IPS DF 6.9 (cell line): ENCODE results near the gene RXRA.
A peak's percentile ranks its signal among the peaks of the same experiment; 100 is the strongest.

Source experiments
- DNase-seq: peaks from one replicate; pipeline ENCODE4 v3.0.0-alpha.2; 2013; ENCODE audit warnings: low read depth, low spot score
- H3K27ac ChIP-seq: one replicate; pipeline ENCODE4 v1.5.1; 2013; ENCODE audit warnings: low read length, control low read depth
- H3K27me3 ChIP-seq: 2 replicates; pipeline ENCODE4 v1.6.1; 2013; ENCODE audit warnings: mild to moderate bottlenecking, low read length; ENCODE audit not compliant: control insufficient read depth, insufficient read depth
- H3K36me3 ChIP-seq: 2 replicates; pipeline ENCODE4 v1.6.1; 2013; ENCODE audit warnings: low read length; ENCODE audit not compliant: control insufficient read depth, insufficient read depth
- H3K4me1 ChIP-seq: 2 replicates; pipeline ENCODE4 v1.6.1; 2013; ENCODE audit warnings: low read length; ENCODE audit not compliant: control insufficient read depth, insufficient read depth
- H3K4me3 ChIP-seq: 2 replicates; pipeline ENCODE4 v1.5.1; 2013; ENCODE audit warnings: mild to moderate bottlenecking, low read length
- H3K9me3 ChIP-seq: 2 replicates; pipeline ENCODE4 v1.6.1; 2013; ENCODE audit warnings: low read length, inconsistent platforms; ENCODE audit not compliant: control insufficient read depth, insufficient read depth
- WGBS: extraction: QIAGEN DNeasy Blood & Tissue Kit; methylation state at CpG from one replicate; pipeline ENCODE4 v1.1.7; 2013; ENCODE audit warnings: mixed read lengths, missing lambda C conversion rate; ENCODE audit not compliant: insufficient read length, insufficient coverage; 5-methylcytosine and 5-hydroxymethylcytosine counted together

RXRA gene

DNA sequence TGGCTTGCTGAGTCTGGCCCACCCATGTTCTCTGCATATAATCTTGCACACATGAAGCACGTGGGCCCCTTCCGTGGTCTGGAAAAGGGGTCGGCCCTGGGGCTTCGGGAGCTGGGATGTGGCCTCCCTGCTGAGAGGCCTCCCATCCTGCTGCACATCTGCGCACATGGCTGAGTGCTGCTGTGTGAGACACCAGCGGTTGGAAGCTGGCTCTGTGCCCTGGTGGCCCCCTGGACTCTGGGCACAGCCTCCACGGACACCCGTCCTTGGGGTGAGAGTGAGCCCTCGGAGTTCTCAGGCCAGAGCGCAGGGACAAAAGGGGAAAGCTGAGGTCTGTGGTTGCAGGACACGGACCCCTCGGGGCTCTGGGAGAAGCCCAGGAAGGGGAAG lies 115.8 kb downstream of the RXRA start:
- Histone ChIP-seq H3K4me3 (no peak overlapping the region), H3K27me3 (no peaks in the 10 kb centered on the region), H3K36me3 (no peaks in the 10 kb centered on the region), H3K9me3 (no peaks in the 10 kb centered on the region), H3K4me1 (no peaks in the 10 kb centered on the region; the same call in 1 of the 2 replicates), H3K27ac (no peak overlapping the region)
- no CpG with 5 or more reads among the region's 12 CpGs for WGBS
- DNase-seq, result no peak

DNA sequence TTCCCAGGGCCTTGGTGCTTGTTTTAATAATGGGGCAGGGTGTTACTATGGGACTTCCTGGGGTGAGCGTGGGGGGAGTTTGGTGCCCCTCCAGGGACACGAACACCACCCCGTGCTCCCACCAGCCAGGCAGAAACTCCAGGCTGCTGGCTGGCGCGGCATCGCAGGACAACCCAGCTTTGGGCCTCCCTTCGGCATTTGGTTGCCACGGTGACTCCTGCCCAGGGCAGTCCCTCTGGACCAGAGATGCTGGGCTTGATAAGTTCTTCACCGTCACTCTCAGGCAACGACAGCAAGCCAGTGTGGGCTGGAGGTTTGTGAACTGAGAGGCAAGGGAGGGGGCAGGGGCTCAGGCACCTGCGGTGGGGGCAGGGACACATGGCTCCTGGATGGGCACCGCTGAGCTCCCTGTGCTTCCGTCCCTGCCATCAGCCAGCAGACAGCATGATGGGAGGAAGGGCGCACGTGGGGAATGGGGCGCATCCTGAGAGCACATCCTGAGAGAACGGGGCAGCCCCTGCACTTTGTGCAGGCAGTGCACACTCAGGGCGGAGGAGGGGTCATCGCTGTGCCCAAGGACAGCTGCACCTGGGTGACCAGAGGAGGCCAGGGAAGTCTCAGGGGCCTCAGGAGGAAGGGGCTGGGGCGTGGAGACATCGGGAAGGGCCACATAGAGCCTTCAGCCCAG lies 116.4 kb downstream of the RXRA start:
- no peaks in the 10 kb centered on the region for H3K9me3 ChIP-seq
- H3K4me3 ChIP-seq, result no peak overlapping the region
- H3K27ac ChIP-seq, result no peak overlapping the region
- no peaks in the 10 kb centered on the region for H3K27me3 ChIP-seq
- no peaks in the 10 kb centered on the region; the same call in 1 of the 2 replicates for H3K4me1 ChIP-seq
- H3K36me3 ChIP-seq, result no peaks in the 10 kb centered on the region
- no peak for DNase-seq
- no CpG with 5 or more reads among the region's 21 CpGs for WGBS

DNA sequence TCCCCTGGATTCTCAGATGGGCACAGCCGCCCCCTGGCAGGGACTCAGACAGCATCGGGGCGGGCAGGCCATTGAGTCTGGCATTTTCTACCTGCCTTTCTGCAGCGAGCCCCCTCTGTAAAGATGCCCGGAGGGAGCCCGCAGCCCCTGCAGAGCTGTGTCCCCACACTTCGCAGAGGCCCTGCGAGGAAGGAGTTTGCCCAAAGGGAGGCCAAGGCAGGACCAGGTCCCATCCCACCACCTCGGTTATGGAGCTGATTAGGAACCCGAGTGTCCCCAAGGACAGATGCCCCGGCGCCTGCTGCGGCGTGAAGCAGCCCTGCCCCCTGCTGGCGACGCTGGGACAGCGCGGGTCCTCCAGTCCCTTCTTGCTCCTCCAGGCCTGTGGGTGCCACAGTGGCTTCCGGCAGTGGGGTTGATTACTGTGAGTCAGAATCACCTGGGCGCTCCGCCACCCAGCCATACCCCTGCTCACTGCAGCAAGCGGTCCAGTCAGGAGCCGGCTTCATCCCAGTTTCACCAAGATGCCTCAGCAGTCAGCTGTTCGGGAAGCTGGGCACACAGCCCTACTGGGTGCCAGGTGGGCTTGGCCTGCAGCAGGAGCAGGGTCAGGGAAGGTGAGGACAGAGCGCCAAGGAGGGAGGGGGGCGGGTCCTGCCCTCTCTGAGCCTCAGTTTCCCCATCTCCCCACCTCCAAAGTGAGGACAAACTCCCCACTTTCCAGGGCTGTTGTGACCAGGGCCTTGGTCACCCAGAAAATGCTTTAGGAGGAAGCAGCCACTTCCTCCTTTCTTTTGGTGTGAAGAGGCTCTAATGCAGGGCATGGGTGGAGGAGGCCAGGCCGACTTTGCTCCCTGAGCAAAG lies 117.2 kb downstream of the RXRA start:
- Histone ChIP-seq H3K9me3 (no peaks in the 10 kb centered on the region), H3K27ac (no peak overlapping the region), H3K36me3 (no peaks in the 10 kb centered on the region), H3K4me3 (no peak overlapping the region), H3K4me1 (no peaks in the 10 kb centered on the region), H3K27me3 (no peaks in the 10 kb centered on the region)
- DNase-seq, result peak; percentile 31
- no CpG with 5 or more reads among the region's 27 CpGs for WGBS

DNA sequence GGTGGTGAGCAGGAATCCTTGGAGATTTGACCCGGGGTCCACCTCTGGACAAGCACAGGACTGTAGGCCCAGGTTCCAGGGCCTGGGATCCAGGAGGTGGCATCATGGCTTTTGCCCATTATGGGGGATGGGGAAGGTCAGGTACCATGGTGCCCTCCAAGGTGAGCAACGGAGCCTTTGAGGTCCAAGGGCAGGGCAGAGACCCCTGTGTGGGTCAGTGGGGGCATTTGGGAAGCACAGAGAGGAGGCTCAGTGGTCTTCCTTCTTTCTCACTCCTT lies 117.7 kb downstream of the RXRA start:
- H3K36me3 ChIP-seq, result no peaks in the 10 kb centered on the region
- H3K27me3 ChIP-seq, result no peaks in the 10 kb centered on the region
- H3K4me3 ChIP-seq, result no peak overlapping the region
- no CpG with 5 or more reads among the region's 2 CpGs for WGBS
- no peak for DNase-seq
- H3K9me3 ChIP-seq, result no peaks in the 10 kb centered on the region
- no peak overlapping the region for H3K27ac ChIP-seq
- H3K4me1 ChIP-seq, result no peaks in the 10 kb centered on the region

DNA sequence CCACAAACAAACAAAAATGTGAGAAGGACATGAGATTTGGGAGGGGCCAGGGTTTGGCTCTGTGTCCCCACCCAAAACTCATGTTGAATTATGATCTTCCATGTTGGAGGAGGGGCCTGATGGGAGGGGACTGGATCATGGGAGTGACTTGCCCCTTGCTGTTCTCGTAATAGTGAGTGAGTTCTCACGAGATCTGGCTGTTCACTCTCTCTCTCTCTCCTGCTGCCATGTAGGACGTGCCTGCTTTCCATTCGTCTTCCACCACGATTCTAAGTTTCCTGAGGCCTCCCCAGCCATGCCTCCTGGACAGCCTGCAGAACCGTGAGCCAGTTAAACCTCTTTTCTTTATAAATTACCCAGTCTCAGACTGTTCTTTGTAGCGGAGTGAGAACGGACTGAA lies 118.7 kb downstream of the RXRA start:
- WGBS, result no CpG with 5 or more reads among the region's 8 CpGs

DNA sequence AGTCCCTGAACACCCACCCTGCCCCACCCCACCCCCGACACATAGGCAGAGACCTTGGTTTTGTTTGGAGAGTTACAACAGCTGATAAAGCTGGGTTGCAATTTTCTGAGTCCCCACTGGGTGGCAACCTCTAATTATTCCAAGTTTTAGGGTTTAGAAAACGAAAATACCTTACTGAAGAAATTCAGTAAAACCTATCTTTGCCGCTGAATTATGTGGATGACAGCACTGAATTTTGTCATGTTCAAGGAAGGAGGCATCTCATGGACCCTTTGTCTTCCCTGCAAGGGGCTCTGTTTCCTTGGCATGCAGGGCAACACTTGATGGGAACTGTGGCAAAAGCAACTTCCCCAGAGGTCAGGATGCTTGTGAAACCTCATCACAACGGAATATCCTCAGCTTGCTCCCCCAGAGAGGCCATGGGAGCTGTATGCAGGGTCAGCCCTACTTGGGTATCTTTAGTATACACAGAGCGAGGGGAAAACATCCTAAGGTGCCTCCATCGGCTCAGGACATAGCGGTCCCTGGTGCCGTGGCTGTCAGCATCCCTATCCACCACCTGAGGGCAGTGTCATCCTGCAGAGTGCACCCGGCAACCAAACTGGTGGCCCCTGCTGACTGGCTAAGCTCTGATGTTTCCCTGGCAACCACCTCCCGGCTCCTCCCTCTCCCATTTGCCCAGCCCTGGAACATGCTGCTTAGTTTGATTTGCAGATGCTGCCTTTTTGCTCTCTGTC lies 123.1 kb downstream of the RXRA start:
- WGBS, result no CpG with 5 or more reads among the region's 10 CpGs
- H3K9me3 ChIP-seq, result no peaks in the 10 kb centered on the region
- no peaks in the 10 kb centered on the region for H3K36me3 ChIP-seq
- H3K4me3 ChIP-seq, result no peak overlapping the region
- H3K27me3 ChIP-seq, result no peaks in the 10 kb centered on the region
- no peak overlapping the region for H3K27ac ChIP-seq
- peak; percentile 90 for DNase-seq
- no peaks in the 10 kb centered on the region for H3K4me1 ChIP-seq

More for the DNA sequence above, 118.7 kb downstream of the RXRA start:
- H3K9me3 ChIP-seq, result no peaks in the 10 kb centered on the region
- no peaks in the 10 kb centered on the region for H3K36me3 ChIP-seq
- no peak overlapping the region for H3K4me3 ChIP-seq
- no peaks in the 10 kb centered on the region for H3K27me3 ChIP-seq
- H3K4me1 ChIP-seq, result no peaks in the 10 kb centered on the region
- no peak overlapping the region for H3K27ac ChIP-seq
- DNase-seq, result no peak

DNA sequence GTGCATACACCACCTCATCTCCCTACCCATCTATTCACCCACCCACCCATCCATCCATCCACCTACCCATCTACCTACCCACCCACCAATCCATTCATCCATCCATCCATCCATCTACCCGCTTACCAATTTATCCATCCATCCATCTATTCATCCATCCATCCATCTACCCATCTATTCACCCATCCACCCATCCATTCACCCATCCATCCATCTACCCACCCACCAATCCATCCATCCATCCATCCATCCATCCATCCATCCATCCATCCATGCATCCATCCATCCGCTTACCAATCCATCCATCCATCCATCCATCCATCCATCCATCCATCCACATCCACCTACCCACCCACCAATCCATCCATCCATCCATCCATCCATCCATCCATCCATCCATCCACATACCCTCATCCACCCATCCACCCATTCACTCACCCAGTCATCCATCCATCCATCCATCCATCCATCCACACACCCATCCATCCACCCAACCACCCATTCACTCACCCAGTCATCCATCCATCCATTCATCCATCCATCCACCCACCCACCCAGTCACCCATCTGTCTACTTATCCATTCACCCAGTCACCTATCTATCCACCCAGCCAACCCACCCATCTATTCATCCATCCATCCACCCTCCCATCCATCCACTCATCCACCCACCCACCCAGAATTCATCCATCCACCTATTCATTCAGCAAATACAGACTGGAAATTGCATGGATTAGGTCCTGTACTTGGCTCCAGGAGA lies 125.6 kb downstream of the RXRA start:
- H3K9me3 ChIP-seq, result no peaks in the 10 kb centered on the region
- no peaks in the 10 kb centered on the region for H3K36me3 ChIP-seq
- no peak overlapping the region for H3K27ac ChIP-seq
- 100% methylated on average over 1 of the region's 2 CpGs for WGBS
- DNase-seq, result no peak
- no peaks in the 10 kb centered on the region for H3K4me1 ChIP-seq
- H3K4me3 ChIP-seq, result no peak overlapping the region
- H3K27me3 ChIP-seq, result no peaks in the 10 kb centered on the region

DNA sequence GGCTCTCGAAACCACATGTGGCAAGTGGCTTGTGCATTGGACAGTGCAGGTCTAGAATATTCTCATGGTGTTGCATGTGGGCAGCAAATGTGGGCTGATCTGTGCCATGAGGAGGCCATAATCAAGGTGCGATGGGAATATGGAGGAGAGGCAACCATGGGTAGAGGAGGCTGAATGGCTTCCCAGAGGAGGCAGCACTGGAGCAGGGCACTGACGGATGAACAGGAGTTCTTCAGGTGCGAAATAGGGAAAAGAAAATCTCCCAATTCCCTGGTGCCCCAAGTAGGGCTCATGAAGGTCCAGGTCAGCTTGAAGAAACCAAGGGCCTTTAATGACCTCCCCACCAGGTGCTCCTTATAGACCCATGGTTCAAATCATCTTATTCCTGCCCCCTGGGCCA lies 126.5 kb downstream of the RXRA start:
- Histone ChIP-seq H3K27me3 (no peaks in the 10 kb centered on the region), H3K9me3 (no peaks in the 10 kb centered on the region), H3K27ac (no peak overlapping the region), H3K4me3 (no peak overlapping the region), H3K36me3 (no peaks in the 10 kb centered on the region), H3K4me1 (no peaks in the 10 kb centered on the region)
- DNase-seq, result no peak
- no CpG with 5 or more reads among the region's 4 CpGs for WGBS

DNA sequence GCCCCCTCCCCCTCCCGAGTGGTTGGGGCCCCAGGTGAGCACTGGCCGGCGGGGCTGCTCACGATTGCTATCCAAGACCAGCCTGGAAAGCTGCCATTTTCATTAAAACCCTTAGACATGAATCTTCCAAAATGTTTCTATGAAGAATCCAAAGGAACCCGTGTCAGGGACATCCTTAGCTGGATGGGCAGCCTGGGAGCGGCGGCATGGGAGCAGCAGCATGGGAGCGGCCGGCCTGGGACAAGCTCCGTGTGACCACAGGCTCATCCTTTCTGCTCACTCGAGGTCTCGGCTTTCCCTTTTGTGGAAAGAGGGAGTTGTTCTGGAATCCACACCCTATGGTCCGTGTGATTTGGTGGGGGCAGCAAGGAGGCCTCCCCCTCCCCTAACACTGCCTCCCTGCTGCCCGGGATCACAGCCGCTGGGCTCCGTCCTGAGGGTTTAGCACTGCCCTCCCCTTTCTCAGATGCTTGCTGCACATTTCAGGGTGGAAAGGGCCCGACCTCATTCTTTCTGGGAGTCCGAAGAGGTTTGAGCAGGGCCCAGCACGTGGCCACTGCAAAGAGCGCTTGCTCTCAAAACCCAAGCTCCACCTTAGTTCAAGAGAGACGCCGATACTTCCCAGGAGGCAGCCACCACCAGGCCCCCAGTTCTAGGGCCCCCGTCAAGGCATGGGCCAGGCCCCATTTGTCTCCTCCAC lies 127.7 kb downstream of the RXRA start:
- H3K9me3 ChIP-seq, result no peaks in the 10 kb centered on the region
- H3K4me3 ChIP-seq, result no peak overlapping the region
- DNase-seq, result no peak
- no CpG with 5 or more reads among the region's 23 CpGs for WGBS
- no peaks in the 10 kb centered on the region for H3K36me3 ChIP-seq
- no peaks in the 10 kb centered on the region for H3K27me3 ChIP-seq
- no peaks in the 10 kb centered on the region for H3K4me1 ChIP-seq
- H3K27ac ChIP-seq, result no peak overlapping the region

DNA sequence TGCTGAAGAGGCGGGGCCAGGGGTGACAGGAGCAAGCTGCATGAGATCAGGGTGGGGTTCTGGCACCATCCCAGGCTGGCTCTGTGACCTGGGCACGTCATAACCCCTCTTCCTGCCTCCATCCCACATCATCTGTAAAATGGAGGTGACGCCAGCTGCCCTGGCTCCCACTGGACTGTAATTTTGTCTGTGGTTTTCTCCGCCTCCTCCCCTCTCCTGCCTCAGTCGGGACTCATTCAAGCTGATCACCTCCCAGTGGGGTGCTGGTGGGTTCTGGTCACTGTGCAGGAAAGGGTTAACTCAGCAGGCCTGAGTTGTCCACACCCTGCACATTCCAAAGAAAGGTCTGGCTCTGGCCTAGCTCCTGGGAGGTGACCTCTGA lies 128.2 kb downstream of the RXRA start:
- no peaks in the 10 kb centered on the region for H3K9me3 ChIP-seq
- no CpG with 5 or more reads among the region's 5 CpGs for WGBS
- H3K4me3 ChIP-seq, result no peak overlapping the region
- no peaks in the 10 kb centered on the region for H3K4me1 ChIP-seq
- H3K27ac ChIP-seq, result no peak overlapping the region
- H3K27me3 ChIP-seq, result no peaks in the 10 kb centered on the region
- no peak for DNase-seq
- H3K36me3 ChIP-seq, result no peaks in the 10 kb centered on the region
